OCI-LY1 (cell line): ENCODE data around the gene REPS2.

Experiments
- EZH2 ChIP-seq: fragments of 200-600 bp; sonication (generic), shearing (Covaris generic); IDR thresholded peaks from 2 replicates; pipeline ENCODE4 v1.8.0; 2017; ENCODE audit warnings: borderline replicate concordance, mixed run types, mild to moderate bottlenecking, antibody characterized with exemption, low read length, moderate library complexity, mixed read lengths
- TF ChIP-seq, protein P1 (sequence below): fragments of 200-600 bp; sonication (generic), shearing (Covaris generic); IDR thresholded peaks from 2 replicates; pipeline ENCODE4 v1.5.1; 2017; ENCODE audit warnings: mild to moderate bottlenecking, antibody characterized with exemption, low read length, moderate library complexity, mixed read lengths

DNA sequence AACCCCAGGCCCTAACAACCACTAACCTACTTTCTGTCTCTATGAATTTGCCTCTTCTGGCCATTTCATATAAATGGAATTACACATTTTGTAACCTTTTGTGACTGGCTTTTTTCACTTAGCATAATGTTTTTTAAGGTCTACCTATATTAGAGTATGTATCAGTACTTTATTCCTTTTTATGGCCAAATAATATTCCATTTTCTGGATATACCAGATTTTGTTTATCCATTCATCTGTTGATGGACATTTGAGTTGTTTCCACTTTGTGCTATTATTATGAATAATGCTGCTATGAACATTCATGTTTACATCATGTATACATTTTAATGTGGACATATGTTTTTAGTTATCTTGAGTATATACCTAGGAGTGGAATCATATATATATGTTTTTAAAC lies 35.5 kb downstream of the REPS2 start:
- TF ChIP-seq, protein P1, sequence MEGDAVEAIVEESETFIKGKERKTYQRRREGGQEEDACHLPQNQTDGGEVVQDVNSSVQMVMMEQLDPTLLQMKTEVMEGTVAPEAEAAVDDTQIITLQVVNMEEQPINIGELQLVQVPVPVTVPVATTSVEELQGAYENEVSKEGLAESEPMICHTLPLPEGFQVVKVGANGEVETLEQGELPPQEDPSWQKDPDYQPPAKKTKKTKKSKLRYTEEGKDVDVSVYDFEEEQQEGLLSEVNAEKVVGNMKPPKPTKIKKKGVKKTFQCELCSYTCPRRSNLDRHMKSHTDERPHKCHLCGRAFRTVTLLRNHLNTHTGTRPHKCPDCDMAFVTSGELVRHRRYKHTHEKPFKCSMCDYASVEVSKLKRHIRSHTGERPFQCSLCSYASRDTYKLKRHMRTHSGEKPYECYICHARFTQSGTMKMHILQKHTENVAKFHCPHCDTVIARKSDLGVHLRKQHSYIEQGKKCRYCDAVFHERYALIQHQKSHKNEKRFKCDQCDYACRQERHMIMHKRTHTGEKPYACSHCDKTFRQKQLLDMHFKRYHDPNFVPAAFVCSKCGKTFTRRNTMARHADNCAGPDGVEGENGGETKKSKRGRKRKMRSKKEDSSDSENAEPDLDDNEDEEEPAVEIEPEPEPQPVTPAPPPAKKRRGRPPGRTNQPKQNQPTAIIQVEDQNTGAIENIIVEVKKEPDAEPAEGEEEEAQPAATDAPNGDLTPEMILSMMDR: no peak
- no peak for TF ChIP-seq EZH2
